Umbilical cord (tissue), 2 donors: ENCODE measurements around the gene PEX13. TPM values are rescaled to one million over a fixed set of nuclear protein-coding genes. Genes with fewer than 3 reads are reported as not detected.
A peak's percentile ranks its signal among the peaks of the same experiment; 100 is the strongest.
"Not testable (repeated sequence)": the region's sequence is repeated elsewhere in the genome, so short reads cannot be mapped to it uniquely, and the experiment has no call there.

Experiments
- DNase-seq: peaks from one replicate; pipeline ENCODE4 v3.0.0-alpha.2; 2015; ENCODE audit warnings: low spot score
- total RNA-seq: library from RNA; depleted of rRNA; stranded (reverse); fragments of >200 nt; gene quantifications from one replicate; pipeline ENCODE4 v1.2.3, GENCODE V29; 2014; ENCODE audit warnings: low replicate concordance; ENCODE audit not compliant: insufficient read depth

Gene PEX13, protein sequence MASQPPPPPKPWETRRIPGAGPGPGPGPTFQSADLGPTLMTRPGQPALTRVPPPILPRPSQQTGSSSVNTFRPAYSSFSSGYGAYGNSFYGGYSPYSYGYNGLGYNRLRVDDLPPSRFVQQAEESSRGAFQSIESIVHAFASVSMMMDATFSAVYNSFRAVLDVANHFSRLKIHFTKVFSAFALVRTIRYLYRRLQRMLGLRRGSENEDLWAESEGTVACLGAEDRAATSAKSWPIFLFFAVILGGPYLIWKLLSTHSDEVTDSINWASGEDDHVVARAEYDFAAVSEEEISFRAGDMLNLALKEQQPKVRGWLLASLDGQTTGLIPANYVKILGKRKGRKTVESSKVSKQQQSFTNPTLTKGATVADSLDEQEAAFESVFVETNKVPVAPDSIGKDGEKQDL
- 36.1 TPM for total RNA-seq

GRCh38 chr2:61017556-61018317 is at the start of gene PEX13, which contains the start of gene PUS10:
PEX13 (plus strand) TSS chr2:61017720; CDS start chr2:61017760, 40 bp downstream.
PUS10 (minus strand) TSS chr2:61018255; CDS start chr2:61011890, 6,365 bp downstream.
- DNase-seq, result peak; percentile 90

- DNase-seq, result no peak
Measured at GRCh38 chr2:60972889-60973656, 44.4 kb upstream of the PEX13 start.

GRCh38 chr2:60973705-60974104 is 43.8 kb upstream of the PEX13 start:
- DNase-seq, result no peak

DNA sequence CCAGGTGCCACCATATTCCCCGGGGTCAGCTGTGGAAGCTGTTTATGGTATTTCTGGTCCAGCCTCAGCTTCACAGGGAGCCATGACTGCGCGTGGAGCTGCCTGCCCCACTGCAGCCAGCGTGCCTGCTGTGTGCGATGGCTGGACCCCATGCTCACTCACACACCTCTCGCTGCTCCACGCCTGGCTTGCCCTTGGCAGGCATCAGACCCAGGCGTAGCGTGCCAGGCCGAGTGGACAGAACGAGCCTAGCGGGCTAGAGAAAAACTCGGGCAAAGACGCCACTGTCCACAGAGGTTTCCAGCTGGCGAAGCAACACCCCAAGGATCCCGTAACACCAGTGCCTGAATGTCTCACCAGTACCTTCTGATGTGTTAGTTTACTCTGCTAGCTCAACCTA is 42.9 kb upstream of the PEX13 start:
- DNase-seq, result no peak

DNA sequence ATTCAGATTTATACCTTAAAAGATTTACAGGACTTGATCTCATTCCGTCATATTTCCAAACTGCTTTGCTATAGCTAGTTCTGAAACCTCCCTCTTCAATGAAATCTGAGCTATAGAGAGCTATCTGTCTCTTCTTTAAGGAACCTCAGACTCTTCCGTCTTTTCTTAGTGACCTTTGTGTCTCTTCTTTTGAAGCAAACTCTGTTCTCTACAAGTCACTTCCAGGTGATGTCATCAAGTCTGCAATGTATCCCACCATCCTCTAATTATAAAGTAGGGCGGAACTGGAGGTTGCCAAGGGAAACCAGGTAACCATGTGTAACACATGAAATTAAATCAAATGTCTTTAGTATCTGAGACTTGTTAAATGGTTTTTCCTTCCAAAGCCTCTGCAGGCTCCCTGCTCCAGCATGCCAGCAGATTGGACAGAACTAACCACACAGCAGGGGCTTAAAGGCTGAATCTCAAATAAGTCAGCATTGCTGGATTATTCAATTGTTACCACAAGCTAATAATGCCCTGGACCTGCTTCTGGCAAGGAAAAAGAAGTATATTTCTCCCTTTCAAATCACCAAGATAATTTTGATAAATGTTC is 41.2 kb upstream of the PEX13 start:
- DNase-seq, result no peak

- DNase-seq, result no peak
Measured at GRCh38 chr2:60976875-60977561, 40.5 kb upstream of the PEX13 start.

GRCh38 chr2:60977562-60977895 is 40.0 kb upstream of the PEX13 start:
- no peak for DNase-seq

DNA sequence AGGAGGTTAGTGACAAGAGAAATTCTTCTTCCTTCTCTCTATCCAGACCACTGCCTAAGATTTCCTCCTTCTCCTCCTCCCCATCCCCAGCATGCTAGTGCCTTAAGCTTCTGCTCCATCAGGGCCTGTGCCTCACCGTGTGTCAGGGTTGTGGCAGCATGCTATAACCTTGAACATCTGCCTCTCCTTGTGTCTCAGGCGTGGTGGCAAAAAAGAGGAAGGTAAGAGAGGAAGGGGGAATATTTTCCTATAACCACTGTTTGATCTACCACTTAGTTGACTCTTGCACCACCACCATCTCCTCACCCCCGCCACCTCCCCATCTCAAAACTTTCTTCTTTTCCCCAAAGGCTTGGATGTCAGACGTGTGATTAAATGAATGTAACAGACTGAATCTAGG is 38.3 kb upstream of the PEX13 start:
- no peak for DNase-seq

DNA sequence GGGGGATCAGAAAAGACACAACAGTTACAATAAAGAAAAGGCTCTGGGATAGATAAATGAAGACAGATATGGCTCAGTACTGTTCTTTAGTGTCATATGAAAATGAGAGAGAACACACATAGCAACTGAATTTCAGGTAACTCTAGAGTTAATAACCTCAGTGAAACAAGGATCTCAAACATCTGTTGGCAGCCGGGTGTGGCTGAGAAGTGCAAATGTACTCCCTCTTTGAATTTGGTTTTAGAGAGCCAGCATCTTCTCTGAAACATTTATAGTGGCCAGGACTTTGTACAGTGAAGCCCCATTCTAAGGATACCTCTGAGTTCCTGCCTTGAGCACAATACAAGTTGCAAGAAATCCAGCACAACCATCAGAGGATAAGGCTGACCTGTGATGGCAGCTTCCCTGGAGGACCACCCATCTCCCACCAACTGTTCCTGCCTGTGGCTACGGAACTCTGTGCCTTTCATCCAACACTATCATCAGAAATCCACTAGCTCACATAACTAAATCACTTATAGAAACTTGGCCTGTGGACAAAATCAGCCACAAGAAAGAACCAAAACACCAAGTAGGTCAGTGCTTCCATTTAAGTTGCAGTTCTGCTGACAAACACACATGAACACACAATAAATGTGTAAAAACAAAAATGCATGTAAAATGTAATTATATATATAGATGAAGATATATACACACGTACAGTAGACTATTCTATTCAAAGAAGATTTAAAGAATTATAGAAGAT is 37.3 kb upstream of the PEX13 start:
- DNase-seq, result no peak

DNA sequence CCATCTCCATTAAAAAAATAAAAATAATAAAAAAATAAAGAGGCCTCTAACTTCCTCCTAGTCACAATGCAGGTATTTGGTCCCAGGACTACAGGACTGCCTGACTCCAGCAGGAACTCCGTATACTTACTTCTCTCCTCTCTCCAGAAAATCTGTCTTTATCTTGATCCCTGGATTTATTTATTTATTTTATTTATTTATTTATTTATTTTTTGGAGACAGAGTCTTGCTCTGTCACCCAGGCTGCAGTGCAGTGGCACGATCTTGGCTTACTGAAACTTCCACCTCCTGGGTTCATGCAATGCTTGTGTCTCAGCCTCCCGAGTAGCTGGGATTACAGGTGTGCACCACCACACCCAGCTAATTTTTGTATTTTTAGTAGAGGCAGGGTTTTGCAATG is 35.5 kb upstream of the PEX13 start:
- DNase-seq, result not testable (repeated sequence)

DNA sequence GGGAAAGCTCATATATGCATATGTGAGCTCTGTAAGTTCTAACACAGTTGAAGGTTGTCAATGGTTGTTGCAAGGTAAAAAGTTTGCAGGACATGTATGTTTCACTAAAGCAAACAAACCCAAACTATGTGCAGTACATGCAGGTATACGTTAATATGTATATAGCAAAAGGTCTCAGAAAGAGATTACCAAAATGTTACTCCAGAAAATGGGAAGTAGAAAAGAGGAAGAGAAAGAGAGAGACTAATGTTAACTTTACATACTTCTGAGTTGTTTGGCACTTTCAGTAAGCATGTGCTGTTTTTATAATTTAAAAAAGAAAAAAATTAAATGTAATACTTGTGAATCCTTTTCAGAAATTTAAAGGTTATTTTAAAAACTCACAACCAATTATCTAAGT is 32.8 kb upstream of the PEX13 start:
- DNase-seq, result no peak

DNA sequence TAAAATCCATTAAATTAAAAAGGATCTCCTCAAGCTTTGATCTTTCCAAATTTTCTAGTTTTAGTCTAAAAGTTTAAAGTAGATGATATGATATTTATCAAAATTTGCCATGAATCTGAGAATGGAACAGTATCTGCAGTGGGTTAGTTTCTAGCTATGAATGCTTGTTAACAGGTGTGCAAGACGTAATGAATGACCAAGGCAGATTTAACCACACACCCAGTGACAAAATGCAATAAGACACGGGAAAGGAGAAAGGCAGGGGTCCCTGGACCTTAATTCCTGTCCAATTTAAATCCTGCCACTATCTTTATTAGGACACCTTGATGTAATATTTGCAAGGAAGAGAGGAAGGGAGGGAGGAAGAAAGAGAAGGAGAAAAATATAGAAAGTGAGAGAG is 30.5 kb upstream of the PEX13 start:
- DNase-seq, result no peak

DNA sequence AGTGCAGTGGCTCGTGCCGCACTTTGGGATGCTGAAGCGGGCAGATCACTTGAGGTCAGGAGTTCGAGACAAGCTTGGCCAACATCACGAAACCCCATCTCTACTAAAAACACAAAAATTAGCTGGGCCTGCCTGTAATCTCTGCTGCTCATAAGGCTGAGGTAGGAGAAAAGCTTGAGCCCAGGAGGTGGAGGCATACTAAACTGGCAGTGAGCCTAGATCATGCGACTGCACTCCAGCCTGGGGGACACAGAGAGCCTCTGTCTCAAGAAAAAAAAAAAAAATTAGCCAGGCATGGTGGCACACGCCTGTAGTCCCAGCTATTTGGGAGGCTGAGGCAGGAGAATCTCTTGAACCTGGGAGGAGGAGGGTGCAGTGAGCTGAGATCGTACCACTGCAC is 29.9 kb upstream of the PEX13 start:
- DNase-seq, result not testable (repeated sequence)

DNA sequence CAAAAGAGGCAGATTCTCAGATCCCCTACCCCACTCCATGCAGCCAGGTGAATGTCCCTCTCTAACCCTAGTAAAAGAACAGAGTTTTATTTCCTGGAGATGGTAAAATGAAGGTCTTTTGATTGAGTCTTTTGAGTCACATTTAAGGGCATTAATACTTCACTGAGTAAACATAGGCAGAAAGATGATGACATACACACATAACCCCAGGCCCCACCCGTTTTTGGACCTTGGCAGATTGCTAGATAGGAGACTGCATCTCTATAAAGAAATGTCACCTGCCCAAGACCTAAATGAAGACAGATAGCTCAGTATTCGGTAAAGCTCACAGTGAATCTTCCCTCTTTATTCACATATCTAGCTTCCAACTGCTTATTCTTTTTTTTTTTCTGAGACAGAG is 28.3 kb upstream of the PEX13 start:
- no peak for DNase-seq

DNA sequence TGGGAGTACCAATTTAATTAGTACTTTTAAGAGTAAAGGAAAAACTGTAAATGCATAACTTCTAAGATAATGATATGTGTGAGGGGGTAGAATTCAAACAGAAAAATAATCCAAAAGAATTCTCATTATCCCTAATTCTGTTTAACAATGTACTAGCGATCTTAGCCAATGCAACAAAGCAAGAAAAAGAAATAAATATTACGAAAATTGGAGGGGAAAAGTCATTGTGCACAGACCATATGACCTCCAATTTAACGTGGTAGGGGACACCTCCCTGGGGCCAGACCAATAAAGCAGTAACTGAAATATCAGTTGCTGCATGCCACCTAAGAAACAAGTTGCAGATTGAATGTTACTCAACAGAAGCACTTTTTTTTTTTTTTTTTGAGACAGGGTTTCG is 25.9 kb upstream of the PEX13 start:
- DNase-seq, result no peak

DNA sequence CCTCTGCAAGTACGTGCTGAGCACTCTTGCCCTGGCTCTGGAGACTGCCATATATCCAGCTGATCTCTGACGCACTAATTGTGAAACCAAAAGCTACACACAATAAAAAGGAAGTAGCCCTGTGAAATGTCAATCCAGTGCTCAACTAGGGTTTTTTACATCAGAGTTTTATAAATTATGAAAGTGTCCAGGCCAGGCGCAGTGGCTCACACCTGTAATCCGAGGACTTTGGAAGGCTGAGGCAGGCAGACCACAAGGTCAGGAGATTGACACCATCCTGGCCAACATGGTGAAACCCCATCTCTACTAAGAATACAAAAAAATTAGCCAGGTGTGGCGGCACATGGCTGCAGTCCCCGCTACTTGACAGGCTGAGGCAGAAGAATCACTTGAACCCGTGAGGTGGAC is 24.5 kb upstream of the PEX13 start:
- DNase-seq, result no peak

GRCh38 chr2:60994131-60994530 is 23.4 kb upstream of the PEX13 start:
- DNase-seq, result no peak

- DNase-seq, result peak; percentile 58
Measured at GRCh38 chr2:60998628-60999545, 18.6 kb upstream of the PEX13 start.

- no peak for DNase-seq
Measured at GRCh38 chr2:61005736-61006135, 11.8 kb upstream of the PEX13 start.
